Spleen (tissue), 7 donors: Measurements from ENCODE around the gene IFNGR1.

Experiments used
- CTCF ChIP-seq, 11 experiments: fragments of 200-600 bp in 7 of 11; fragments of 450-650 bp in 4 of 11; sonication (generic) in 4 of 11; IDR thresholded peaks in 8 of 11; conservative IDR thresholded peaks in 3 of 11; 1 replicate in 7 of 11; 2 replicates in 4 of 11; pipeline versions ENCODE4 v1.4.0 to v1.8.0; 2016 to 2021; ENCODE audit warnings: antibody characterized with exemption in 11 of 11, inconsistent platforms in 4 of 11, mild to moderate bottlenecking in 1 of 11
- POLR2A ChIP-seq, 3 donors: fragments of 450-650 bp; IDR thresholded peaks; one replicate each; pipeline ENCODE4 v1.5.1; 2017; ENCODE audit warnings: antibody characterized with exemption in 3 of 3, mild to moderate bottlenecking in 1 of 3
- POLR2AphosphoS5 ChIP-seq, 3 donors: sonication (generic); formaldehyde crosslinking; IDR thresholded peaks; one replicate each; pipeline ENCODE4 v1.5.1; 2017; ENCODE audit warnings: antibody characterized with exemption in 3 of 3
- donor health status: DM: no; HTN: no; CAD: no; lungs with moderate emphysema.
- donor health status: DM: no; HTN: no; CAD: no.
- donor health status: DM: no; HTN: no; CAD: no.

GRCh38 chr6:137162692-137163306, 56.4 kb downstream of the IFNGR1 start:
- TF ChIP-seq CTCF (IDR thresholded peaks at IDR 0.05 in 8 of 11, conservative IDR thresholded peaks at IDR 0.05 in 3 of 11) (no peak), POLR2A (IDR thresholded peaks at IDR 0.05) (no peak), POLR2AphosphoS5 (IDR thresholded peaks at IDR 0.05) (no peak)
